ENCODE results near the gene SLC36A2.

SLC36A2 gene

GRCh38 chr5:151345808-151346478 lies 1.4 kb downstream of the SLC36A2 start:
- Histone ChIP-seq H3K4me1 (ENCODE audit: insufficient read depth, low read length) (no peaks in the 10 kb centered on the region), H3K36me3 (ENCODE audit: insufficient read depth, low read length) (no peaks in the 10 kb centered on the region), H3K9ac (ENCODE audit: low read depth, low read length) (no peak overlapping the region), H3K9me3 (ENCODE audit: control insufficient read depth, insufficient read depth, low read length) (no peaks in the 10 kb centered on the region)

- Histone ChIP-seq H3K9me3 (ENCODE audit: control insufficient read depth, insufficient read depth, low read length) (no peaks in the 10 kb centered on the region), H3K9ac (ENCODE audit: low read depth, low read length) (no peak overlapping the region), H3K4me1 (ENCODE audit: insufficient read depth, low read length) (no peaks in the 10 kb centered on the region), H3K36me3 (ENCODE audit: insufficient read depth, low read length) (no peaks in the 10 kb centered on the region)
Observed at GRCh38 chr5:151345187-151345807, 2.1 kb downstream of the SLC36A2 start.

- Histone ChIP-seq H3K9me3 (ENCODE audit: control insufficient read depth, insufficient read depth, low read length) (no peaks in the 10 kb centered on the region), H3K9ac (ENCODE audit: low read depth, low read length) (no peak overlapping the region), H3K36me3 (ENCODE audit: insufficient read depth, low read length) (no peaks in the 10 kb centered on the region), H3K4me1 (ENCODE audit: insufficient read depth, low read length) (no peaks in the 10 kb centered on the region)
Observed at GRCh38 chr5:151344088-151344487, 3.3 kb downstream of the SLC36A2 start.

- Histone ChIP-seq H3K4me1 (ENCODE audit: insufficient read depth, low read length) (no peaks in the 10 kb centered on the region), H3K36me3 (ENCODE audit: insufficient read depth, low read length) (no peaks in the 10 kb centered on the region), H3K9ac (ENCODE audit: low read depth, low read length) (no peak overlapping the region), H3K9me3 (ENCODE audit: control insufficient read depth, insufficient read depth, low read length) (no peaks in the 10 kb centered on the region)
Observed at GRCh38 chr5:151340004-151340403, 7.4 kb downstream of the SLC36A2 start.

- Histone ChIP-seq H3K9ac (ENCODE audit: low read depth, low read length) (no peak overlapping the region), H3K9me3 (ENCODE audit: control insufficient read depth, insufficient read depth, low read length) (no peaks in the 10 kb centered on the region), H3K4me1 (ENCODE audit: insufficient read depth, low read length) (no peaks in the 10 kb centered on the region), H3K36me3 (ENCODE audit: insufficient read depth, low read length) (no peaks in the 10 kb centered on the region)
Observed at GRCh38 chr5:151338734-151339133, 8.6 kb downstream of the SLC36A2 start.

GRCh38 chr5:151332857-151333256 lies 14.5 kb downstream of the SLC36A2 start:
- H3K9me3 ChIP-seq (ENCODE audit: control insufficient read depth, insufficient read depth, low read length), result no peaks in the 10 kb centered on the region
- no peaks in the 10 kb centered on the region for H3K36me3 ChIP-seq (ENCODE audit: insufficient read depth, low read length)
- H3K9ac ChIP-seq (ENCODE audit: low read depth, low read length), result no peak overlapping the region
- H3K4me1 ChIP-seq (ENCODE audit: insufficient read depth, low read length), result no peaks in the 10 kb centered on the region

GRCh38 chr5:151328734-151329133 lies 18.6 kb downstream of the SLC36A2 start:
- Histone ChIP-seq H3K9ac (ENCODE audit: low read depth, low read length) (no peak overlapping the region), H3K4me1 (ENCODE audit: insufficient read depth, low read length) (no peaks in the 10 kb centered on the region), H3K9me3 (ENCODE audit: control insufficient read depth, insufficient read depth, low read length) (no peaks in the 10 kb centered on the region), H3K36me3 (ENCODE audit: insufficient read depth, low read length) (no peaks in the 10 kb centered on the region)

- H3K4me1 ChIP-seq (ENCODE audit: insufficient read depth, low read length), result no peaks in the 10 kb centered on the region
Observed at GRCh38 chr5:151327585-151327984, 19.8 kb downstream of the SLC36A2 start.

GRCh38 chr5:151326266-151326665 lies 21.1 kb downstream of the SLC36A2 start:
- no peaks in the 10 kb centered on the region for H3K4me1 ChIP-seq (ENCODE audit: insufficient read depth, low read length)
- H3K36me3 ChIP-seq (ENCODE audit: insufficient read depth, low read length), result no peaks in the 10 kb centered on the region
- no peak overlapping the region for H3K9ac ChIP-seq (ENCODE audit: low read depth, low read length)
- H3K9me3 ChIP-seq (ENCODE audit: control insufficient read depth, insufficient read depth, low read length), result no peaks in the 10 kb centered on the region

More at GRCh38 chr5:151327585-151327984, 19.8 kb downstream of the SLC36A2 start:
- H3K9ac ChIP-seq (ENCODE audit: low read depth, low read length), result no peak overlapping the region
- no peaks in the 10 kb centered on the region for H3K36me3 ChIP-seq (ENCODE audit: insufficient read depth, low read length)
- no peaks in the 10 kb centered on the region for H3K9me3 ChIP-seq (ENCODE audit: control insufficient read depth, insufficient read depth, low read length)

- Histone ChIP-seq H3K4me1 (ENCODE audit: insufficient read depth, low read length) (peaks cover 5% of the 10 kb centered on the region; the same call in 1 of the 2 replicates), H3K9me3 (ENCODE audit: control insufficient read depth, insufficient read depth, low read length) (no peaks in the 10 kb centered on the region), H3K9ac (ENCODE audit: low read depth, low read length) (no peak overlapping the region), H3K36me3 (ENCODE audit: insufficient read depth, low read length) (no peaks in the 10 kb centered on the region)
Observed at GRCh38 chr5:151320481-151320880, 26.9 kb downstream of the SLC36A2 start.

GRCh38 chr5:151318850-151319732 lies 28.3 kb downstream of the SLC36A2 start:
- H3K4me1 ChIP-seq (ENCODE audit: insufficient read depth, low read length), result peaks cover 5% of the 10 kb centered on the region; the same call in 1 of the 2 replicates
- H3K36me3 ChIP-seq (ENCODE audit: insufficient read depth, low read length), result no peaks in the 10 kb centered on the region
- H3K9ac ChIP-seq (ENCODE audit: low read depth, low read length), result no peak overlapping the region
- H3K9me3 ChIP-seq (ENCODE audit: control insufficient read depth, insufficient read depth, low read length), result no peaks in the 10 kb centered on the region

GRCh38 chr5:151317871-151318270 lies 29.5 kb downstream of the SLC36A2 start:
- Histone ChIP-seq H3K9me3 (ENCODE audit: control insufficient read depth, insufficient read depth, low read length) (no peaks in the 10 kb centered on the region), H3K36me3 (ENCODE audit: insufficient read depth, low read length) (no peaks in the 10 kb centered on the region), H3K9ac (ENCODE audit: low read depth, low read length) (no peak overlapping the region), H3K4me1 (ENCODE audit: insufficient read depth, low read length) (peaks cover 5% of the 10 kb centered on the region; the same call in 1 of the 2 replicates)

GRCh38 chr5:151315998-151316597 lies 31.3 kb downstream of the SLC36A2 start:
- Histone ChIP-seq H3K36me3 (ENCODE audit: insufficient read depth, low read length) (no peaks in the 10 kb centered on the region), H3K4me1 (ENCODE audit: insufficient read depth, low read length) (peaks cover 8% of the 10 kb centered on the region; the same call in 1 of the 2 replicates), H3K9me3 (ENCODE audit: control insufficient read depth, insufficient read depth, low read length) (no peaks in the 10 kb centered on the region), H3K9ac (ENCODE audit: low read depth, low read length) (no peak overlapping the region)

GRCh38 chr5:151313357-151313756 lies 34.0 kb downstream of the SLC36A2 start:
- peaks cover 8% of the 10 kb centered on the region; the same call in 1 of the 2 replicates for H3K4me1 ChIP-seq (ENCODE audit: insufficient read depth, low read length)
- no peaks in the 10 kb centered on the region for H3K9me3 ChIP-seq (ENCODE audit: control insufficient read depth, insufficient read depth, low read length)
- no peak overlapping the region for H3K9ac ChIP-seq (ENCODE audit: low read depth, low read length)
- H3K36me3 ChIP-seq (ENCODE audit: insufficient read depth, low read length), result no peaks in the 10 kb centered on the region
